Fibroblast of villous mesenchyme (primary cell): Measurements from ENCODE around the gene ITGB1BP1. TPM values are rescaled to one million over a fixed set of nuclear protein-coding genes. Genes with fewer than 3 reads are reported as not detected.

Source experiments
- DNase-seq: peaks from one replicate; pipeline ENCODE4 v3.0.0-alpha.2; 2010; ENCODE audit warnings: low read depth
- H3K4me3 ChIP-seq: 2 replicates; pipeline ENCODE4 v1.5.1; 2011; ENCODE audit warnings: low read depth, mild to moderate bottlenecking, low read length
- CTCF ChIP-seq: IDR thresholded peaks from 2 replicates; pipeline ENCODE4 v1.5.1; 2012; ENCODE audit warnings: low read depth, mild to moderate bottlenecking, low read length; ENCODE audit not compliant: insufficient read depth
- total RNA-seq: library from RNA; depleted of rRNA; stranded (reverse); fragments of >200 nt; gene quantifications from 2 replicates; pipeline ENCODE4 v1.2.3, GENCODE V29; 2012

Gene ITGB1BP1
- total RNA-seq, 1 donor: 33.2 TPM

- DNase-seq: no peak
- H3K4me3 ChIP-seq: no peak overlapping the region
- no peak for TF ChIP-seq CTCF
Observed at GRCh38 chr2:9419541-9419940, 3.8 kb downstream of the ITGB1BP1 start.

- no peak for DNase-seq
- TF ChIP-seq CTCF: no peak
- no peak overlapping the region for H3K4me3 ChIP-seq
Observed at GRCh38 chr2:9418746-9419145, 4.6 kb downstream of the ITGB1BP1 start.

- no peak overlapping the region for H3K4me3 ChIP-seq
- no peak for DNase-seq
- TF ChIP-seq CTCF: no peak
Observed at GRCh38 chr2:9417725-9418124, 5.6 kb downstream of the ITGB1BP1 start.

- no peak for DNase-seq
- no peak overlapping the region for H3K4me3 ChIP-seq
- TF ChIP-seq CTCF: no peak
Observed at GRCh38 chr2:9416962-9417316, 6.4 kb downstream of the ITGB1BP1 start.

GRCh38 chr2:9416267-9416961 lies 6.9 kb downstream of the ITGB1BP1 start:
- no peak for DNase-seq
- H3K4me3 ChIP-seq: no peak overlapping the region
- TF ChIP-seq CTCF: no peak

GRCh38 chr2:9415516-9416169 lies 7.7 kb downstream of the ITGB1BP1 start:
- DNase-seq: no peak
- no peak overlapping the region for H3K4me3 ChIP-seq
- no peak for TF ChIP-seq CTCF
